Heart right ventricle (tissue), 16 donors: ENCODE measurements around the gene ZBTB11. TPM values are rescaled to one million over a fixed set of nuclear protein-coding genes. Genes with fewer than 3 reads are reported as not detected.

Experiments used
- ATAC-seq, 8 donors: fragments of 200-7000 bp; cut with Tn5 transposase; one replicate each; pipeline ENCODE4 v1.9.1; 2020; ENCODE audit warnings: mild to moderate bottlenecking in 8 of 8, moderate library complexity in 8 of 8, moderate number of reproducible peaks in 1 of 8
- DNase-seq, 2 donors: peaks; one replicate each; pipeline ENCODE4 v3.0.0-alpha.2; 2020
- H3K27ac ChIP-seq, 10 donors: fragments of 200-600 bp; sonication (generic) in 2 of 10; one replicate each; pipeline versions ENCODE4 v1.5.0 to v1.8.0; 2020 to 2022; ENCODE audit warnings: mild to moderate bottlenecking in 3 of 10
- H3K27me3 ChIP-seq, 7 donors: fragments of 200-600 bp; one replicate each; pipeline ENCODE4 v1.8.0; 2021 to 2022; ENCODE audit warnings: mild to moderate bottlenecking in 2 of 7
- H3K36me3 ChIP-seq, 9 donors: fragments of 200-600 bp; sonication (generic) in 1 of 9; one replicate each; pipeline versions ENCODE4 v1.5.0 to v1.8.0; 2020 to 2022; ENCODE audit warnings: mild to moderate bottlenecking in 2 of 9
- H3K4me1 ChIP-seq, 9 donors: fragments of 200-600 bp; sonication (generic) in 1 of 9; one replicate each; pipeline versions ENCODE4 v1.5.0 to v1.8.0; 2020 to 2022; ENCODE audit warnings: mild to moderate bottlenecking in 4 of 9
- H3K4me3 ChIP-seq, 10 donors: fragments of 200-600 bp; sonication (generic) in 2 of 10; one replicate each; pipeline versions ENCODE4 v1.5.0 to v1.8.0; 2020 to 2022; ENCODE audit warnings: mild to moderate bottlenecking in 7 of 10, moderate library complexity in 2 of 10
- H3K9me3 ChIP-seq, 11 donors: fragments of 200-600 bp in 10 of 11; sonication (generic) in 2 of 11; one replicate each; pipeline versions ENCODE4 v1.5.0 to v1.8.0; 2013 to 2022; ENCODE audit warnings: mild to moderate bottlenecking in 2 of 11, control low read depth in 1 of 11, moderate library complexity in 1 of 11
- CTCF ChIP-seq, 9 donors: fragments of 200-600 bp; sonication (generic) in 2 of 9; IDR thresholded peaks; one replicate each; pipeline versions ENCODE4 v1.5.0 to v1.8.0; 2021 to 2022; ENCODE audit warnings: antibody characterized with exemption in 9 of 9, mild to moderate bottlenecking in 5 of 9, moderate library complexity in 1 of 9
- WGBS, 2 donors: extraction: QIAGEN DNeasy Blood & Tissue Kit; methylation state at CpG; one replicate each; pipeline ENCODE4 v1.1.7; 2013; ENCODE audit warnings: inconsistent platforms in 1 of 2; 5-methylcytosine and 5-hydroxymethylcytosine counted together
- intact Hi-C, 10 donors: fragments of 100-400 bp; cut with DNase I; formaldehyde crosslinking; loops; one replicate each; pipeline versions ENCODE4 v1.11.1 to v1.14.2; 2022
- polyA plus RNA-seq, 2 donors: library from polyadenylated mRNA; stranded (reverse); fragments of 200-250 nt; gene quantifications; one replicate each; pipeline ENCODE4 v1.2.3, GENCODE V29; 2013
- total RNA-seq, 10 donors: library from RNA; stranded (reverse); fragmentation: NEBNext Ultra II Directional in 3 of 10; extraction: Animal tissue kit (Norgen Biotek cat#: 25700) in 3 of 10; gene quantifications; one replicate each; pipeline versions ENCODE4 v1.2.1 to v1.2.4, GENCODE V29; 2021 to 2023
- donor health status: Arrhythmogenic right ventricular cardiomyopathy.
- donor health status: ischemic (EF 13 %, LVEDD 7.1; RV severe dilation, severe dysfunction).
- donor health status: healthy with polysubstance abuse.
- donor health status: DM: no; HTN: yes; CAD: no.
- donor health status: DM: no; HTN: no; CAD: no.
- donor health status: ischemic (EF 25% LVEDD 6.9; RV normal size, moderate dysfunction).
- donor health status: ischemic (EF 25% LVEDD 5.7; RV mildly dilated, moderate dysfunction).
- donor health status: healthy.
- donor health status: DM: yes; HTN: yes; CAD: no.
- donor health status: Ischemic cardiomyopathy.
- donor health status: ischemic (EF 35%, LVEDD 5.7; RV mildly dilated, moderate dysfunction).
- donor health status: nonischemic (EF 11% LVEDD 7.7; RV severe dilation, severe dysfunction).
- donor health status: DM: yes; HTN: yes; CAD: no.
- donor health status: PGD.
- donor health status: ischemic (EF 29% LVEDD 5.4; RV normal size, mild dysfunction).
- donor health status: nonischemic (EF 23%, LVEDD 6.1; RV moderate dilation, normal function).

ZBTB11 gene
- total and polyA plus RNA-seq, 12 donors, result 3.5 to 13.3 (median 8.4) TPM

GRCh38 chr3:101640256-101640655, 36.7 kb downstream of the ZBTB11 start:
- Histone ChIP-seq H3K27ac (no peak overlapping the region), H3K9me3 (no peaks in the 10 kb centered on the region), H3K4me3 (no peak overlapping the region), H3K27me3 (no peaks in the 10 kb centered on the region), H3K4me1 (peaks cover 0 to 9% (median 0%) of the 10 kb centered on the region in 9 donors), H3K36me3 (no peaks in the 10 kb centered on the region)
- no peak for TF ChIP-seq CTCF (IDR thresholded peaks at IDR 0.05)
- intact Hi-C loops, result no loop called here
- 96 to 98% methylated on average over 10 of the region's 10 CpGs for WGBS, 2 donors
- no peak for ATAC-seq
- no peak for DNase-seq

- WGBS, 2 donors, result 86 to 89% methylated on average over 18 of the region's 18 CpGs
- Histone ChIP-seq H3K4me3 (no peak overlapping the region), H3K9me3 (no peaks in the 10 kb centered on the region), H3K27me3 (no peaks in the 10 kb centered on the region), H3K27ac (no peak overlapping the region), H3K36me3 (no peaks in the 10 kb centered on the region), H3K4me1 (peaks cover 0 to 9% (median 0%) of the 10 kb centered on the region in 9 donors)
- no peak for TF ChIP-seq CTCF (IDR thresholded peaks at IDR 0.05)
- ATAC-seq, result no peak
- intact Hi-C loops, result loop anchor here in 5 of 10 donors (5.0 to 10.0 kb wide), 3 partner anchors 57 to 67 kb away; partner anchors contain the start of gene PCNP (in 4 of the 5)
- DNase-seq, result no peak
Measured at GRCh38 chr3:101639280-101639963, 37.5 kb downstream of the ZBTB11 start.

- no peaks in the 10 kb centered on the region for H3K27me3 ChIP-seq
- no peak for DNase-seq
- 76 to 77% methylated on average over 10 of the region's 10 CpGs for WGBS, 2 donors
- no peaks in the 10 kb centered on the region for H3K36me3 ChIP-seq
- intact Hi-C loops, result loop anchor here in 5 of 10 donors (5.0 to 10.0 kb wide), 3 partner anchors 56 to 66 kb away; partner anchors contain the start of gene PCNP (in 4 of the 5)
- no peaks in the 10 kb centered on the region for H3K9me3 ChIP-seq
- ATAC-seq, result no peak
- peaks cover 0 to 9% (median 0%) of the 10 kb centered on the region in 9 donors for H3K4me1 ChIP-seq
- no peak overlapping the region for H3K27ac ChIP-seq
- no peak for TF ChIP-seq CTCF (IDR thresholded peaks at IDR 0.05)
- H3K4me3 ChIP-seq, result no peak overlapping the region
Measured at GRCh38 chr3:101638261-101638745, 38.6 kb downstream of the ZBTB11 start.

GRCh38 chr3:101637451-101637850, 39.5 kb downstream of the ZBTB11 start:
- TF ChIP-seq CTCF (IDR thresholded peaks at IDR 0.05), result no peak
- intact Hi-C loops, result loop anchor here in 5 of 10 donors (5.0 to 10.0 kb wide), 3 partner anchors 55 to 65 kb away; partner anchors contain the start of gene PCNP (in 4 of the 5)
- no peaks in the 10 kb centered on the region for H3K9me3 ChIP-seq
- WGBS, 2 donors, result 70 to 72% methylated on average over 10 of the region's 10 CpGs
- peaks cover 0 to 9% (median 0%) of the 10 kb centered on the region in 9 donors for H3K4me1 ChIP-seq
- DNase-seq, result no peak
- no peak overlapping the region for H3K27ac ChIP-seq
- no peaks in the 10 kb centered on the region for H3K27me3 ChIP-seq
- ATAC-seq, result no peak
- no peak overlapping the region for H3K4me3 ChIP-seq
- no peaks in the 10 kb centered on the region for H3K36me3 ChIP-seq
